SU-DHL-6 (cell line): ENCODE results near the gene TRIM39.

Experiments
- CTCF ChIP-seq: fragments of 200-600 bp; sonication (generic); IDR thresholded peaks from one replicate; pipeline ENCODE4 v1.5.1; 2017; ENCODE audit warnings: antibody characterized with exemption, mild to moderate bottlenecking, low read length, moderate library complexity; ENCODE audit not compliant: insufficient read depth, poor library complexity, severe bottlenecking
- EZH2phosphoT487 ChIP-seq: fragments of 200-600 bp; sonication (generic), shearing (Covaris generic); conservative IDR thresholded peaks from 2 replicates; pipeline ENCODE4 v1.6.1; 2018; ENCODE audit warnings: mild to moderate bottlenecking, antibody characterized with exemption, low read length, moderate library complexity, mixed read lengths

GRCh38 chr6:30304002-30304401, 22.7 kb upstream of the TRIM39 start:
- TF ChIP-seq CTCF (no peak), EZH2phosphoT487 (no peak)
